ENCODE data around the gene COA6. TPM values are rescaled to one million over a fixed set of nuclear protein-coding genes. Genes with fewer than 3 reads are reported as not detected.

COA6 gene
- total RNA-seq, result 10 to 100 TPM; 36.1 to 53.9 TPM

GRCh38 chr1:234373064-234373958 lies at the start of gene COA6:
TSS of gene COA6 (plus strand) at chr1:234373456. CDS start at chr1:234373467, 11 bp downstream.

Other genes with a start within 250 kb of the COA6 start
- 10 to 100 TPM; 27.0 to 29.9 TPM for gene TARBP1, start 105.7 kb downstream of the COA6 start, total RNA-seq
- gene IRF2BP2, start 236.7 kb downstream of the COA6 start, total RNA-seq, result 10 to 100 TPM; 75.7 to 76.9 TPM

Measured in melanocyte of skin (primary cell).